NCI-H526 treated with DMSO at 0.1 percent for 48 hours (cell line): Measurements from ENCODE around the gene NKX6-2.
"Not testable (repeated sequence)": the region's sequence is repeated elsewhere in the genome, so short reads cannot be mapped to it uniquely, and the experiment has no call there.

Experiments
- DNase-seq: peaks from one replicate; lab custom pipeline; 2025; lab: John Stamatoyannopoulos, UW

NKX6-2 gene

DNA sequence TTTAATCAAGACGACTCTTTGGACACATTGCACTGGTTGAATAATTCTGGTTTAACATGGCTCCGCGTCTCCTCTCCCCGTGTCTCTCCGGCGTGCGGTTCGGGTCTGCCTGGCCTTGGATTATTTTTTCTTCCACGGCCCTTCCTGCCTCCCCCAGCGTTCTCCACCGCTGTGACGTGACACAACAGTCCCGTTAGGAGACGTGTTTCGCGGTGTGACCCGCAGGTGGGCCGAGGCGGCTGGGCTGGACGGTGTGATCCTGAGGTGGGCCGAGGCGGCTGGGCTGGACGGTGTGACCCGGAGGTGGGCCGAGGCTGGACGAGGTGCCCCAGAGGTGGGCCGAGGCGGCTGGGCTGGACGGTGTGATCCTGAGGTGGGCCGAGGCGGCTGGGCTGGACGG lies 12.0 kb upstream of the NKX6-2 start:
- not testable (repeated sequence) for DNase-seq

- DNase-seq = no peak
Observed at GRCh38 chr10:132796846-132797245, 10.9 kb upstream of the NKX6-2 start.

- DNase-seq = peak; percentile 10
Observed at GRCh38 chr10:132793871-132794849, 8.2 kb upstream of the NKX6-2 start.

DNA sequence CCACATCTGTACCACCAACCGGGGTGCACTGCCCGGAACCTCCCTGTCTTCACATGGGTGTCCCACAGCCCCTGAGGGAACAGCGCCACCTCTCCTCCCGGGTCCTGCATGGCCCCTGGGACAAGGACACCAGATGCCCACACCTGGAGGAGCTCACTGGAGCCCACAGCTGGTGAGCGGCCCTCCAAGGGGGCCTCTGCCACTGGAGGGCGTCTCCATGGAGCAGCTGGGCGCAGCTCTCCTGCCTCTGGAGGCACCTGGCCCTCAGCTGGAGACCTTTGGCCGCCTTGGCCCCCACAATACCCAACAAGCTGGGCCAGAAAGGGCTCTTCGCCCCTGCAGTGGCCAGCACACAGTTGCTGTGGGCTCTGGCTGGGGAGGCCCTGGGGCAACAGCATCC lies 7.3 kb upstream of the NKX6-2 start:
- DNase-seq = no peak

GRCh38 chr10:132792796-132793195 lies 6.8 kb upstream of the NKX6-2 start:
- no peak for DNase-seq

DNA sequence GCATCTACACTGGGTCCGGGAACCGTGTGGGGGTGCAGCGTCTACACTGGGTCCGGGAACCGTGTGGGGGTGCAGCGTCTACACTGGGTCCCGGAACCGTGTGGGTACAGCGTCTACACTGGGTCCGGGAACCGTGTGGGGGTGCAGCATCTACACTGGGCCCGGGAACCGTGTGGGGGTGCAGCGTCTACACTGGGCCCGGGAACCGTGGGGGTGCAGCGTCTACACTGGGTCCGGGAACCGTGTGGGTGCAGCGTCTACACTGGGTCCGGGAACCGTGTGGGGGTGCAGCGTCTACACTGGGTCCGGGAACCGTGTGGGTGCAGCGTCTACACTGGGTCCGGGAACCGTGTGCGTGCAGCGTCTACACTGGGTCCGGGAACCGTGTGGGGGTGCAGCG lies 6.2 kb upstream of the NKX6-2 start:
- DNase-seq = not testable (repeated sequence)

DNA sequence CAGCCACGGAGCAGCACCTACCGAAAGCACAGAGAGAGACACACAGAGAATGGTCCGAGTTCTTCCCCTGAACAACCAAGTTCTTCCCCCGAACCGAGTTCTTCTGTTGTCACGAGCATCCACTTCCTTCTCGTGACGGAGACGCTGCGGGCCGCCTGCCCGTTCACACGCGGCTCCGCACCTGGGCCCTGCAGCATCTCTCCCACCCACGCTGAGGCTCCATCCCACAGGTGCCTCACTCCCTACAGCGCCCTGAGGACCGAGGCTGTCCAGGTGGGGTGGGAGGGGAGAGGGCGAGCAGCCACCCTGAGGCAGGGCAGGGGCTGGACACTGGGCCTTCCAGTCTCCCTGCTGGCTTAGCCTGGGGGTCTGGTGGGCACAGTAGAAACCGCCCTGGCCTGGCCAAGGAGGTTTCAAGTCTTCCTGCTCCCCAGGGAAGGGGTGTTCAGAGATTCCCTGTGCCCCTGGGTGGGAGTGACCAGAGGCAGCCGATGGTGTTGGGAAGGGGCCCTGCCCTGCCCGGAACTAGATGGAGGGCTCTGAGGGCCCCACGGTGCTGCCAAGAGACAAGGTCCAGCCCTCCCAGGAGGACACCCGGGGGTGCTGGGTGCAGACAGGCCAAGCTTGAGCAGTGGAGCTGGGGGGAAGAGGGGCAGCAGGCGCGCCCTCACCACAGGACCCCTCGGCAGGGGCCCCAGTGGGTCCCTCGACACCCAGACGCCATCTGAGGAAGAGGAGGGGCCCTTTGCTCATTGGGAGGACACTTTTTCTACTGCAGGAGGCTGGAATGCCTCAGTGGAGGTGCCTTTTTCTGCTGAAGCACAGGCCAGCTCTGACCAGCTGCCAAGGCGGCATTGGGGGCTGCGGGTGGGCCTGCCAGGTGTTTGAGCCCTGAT lies 5.2 kb upstream of the NKX6-2 start:
- no peak for DNase-seq

DNA sequence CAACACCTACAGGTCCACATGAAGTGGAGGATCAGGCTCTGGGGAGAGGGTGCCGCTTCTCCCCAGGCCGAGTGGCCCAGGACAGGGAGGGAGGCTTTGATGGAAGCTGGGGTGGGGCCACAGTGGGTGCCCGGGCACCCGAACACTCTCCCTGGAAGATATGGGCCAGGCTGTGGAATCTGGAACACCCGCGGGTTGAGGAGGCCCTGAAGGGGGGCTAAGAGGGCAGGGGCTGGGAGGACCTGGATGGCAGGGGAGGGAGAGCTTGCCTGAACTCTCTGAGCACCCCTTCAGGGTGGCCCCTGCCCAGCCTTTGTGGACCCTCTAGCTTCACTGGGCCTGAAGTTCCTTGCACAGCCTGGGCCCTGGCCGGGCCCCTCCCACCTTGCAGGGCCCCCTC lies 4.5 kb upstream of the NKX6-2 start:
- no peak for DNase-seq

- no peak for DNase-seq
Observed at GRCh38 chr10:132789659-132790148, 3.8 kb upstream of the NKX6-2 start.

- DNase-seq = no peak
Observed at GRCh38 chr10:132788831-132789219, 2.9 kb upstream of the NKX6-2 start.

DNA sequence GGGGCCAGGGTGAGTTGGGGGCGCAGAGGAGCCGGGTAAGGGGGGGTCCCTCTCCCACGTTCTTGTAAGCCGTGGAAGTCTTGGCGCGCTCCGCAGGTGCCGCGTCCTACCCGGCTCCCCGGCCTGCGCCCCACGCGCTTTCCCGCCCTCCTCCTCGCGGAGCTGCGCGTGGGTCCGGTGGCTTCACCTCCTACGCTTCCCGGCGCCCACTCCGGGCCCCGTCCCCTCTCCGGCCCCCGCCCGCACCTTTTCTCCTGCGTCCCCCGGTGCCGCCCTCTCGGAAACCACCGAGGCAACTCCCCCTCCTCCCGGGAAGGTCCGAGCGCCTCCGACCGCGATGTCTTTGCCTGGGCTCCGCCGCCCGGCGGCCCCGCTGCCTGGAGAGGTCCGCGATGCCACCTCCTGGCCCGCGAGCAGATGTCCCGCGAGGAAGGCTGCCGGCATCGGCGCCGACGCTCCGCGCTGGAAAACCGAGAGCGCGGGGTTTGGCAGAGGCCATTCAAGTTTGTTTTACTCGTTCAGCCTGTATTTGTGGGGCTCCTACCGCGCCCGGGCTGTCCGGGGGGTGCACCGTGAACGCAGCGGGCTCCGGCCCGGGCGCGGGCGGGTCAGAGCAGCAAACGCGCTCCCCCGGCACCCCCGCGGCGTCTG lies 2.4 kb upstream of the NKX6-2 start:
- no peak for DNase-seq

- DNase-seq = no peak
Observed at GRCh38 chr10:132787495-132788179, 1.7 kb upstream of the NKX6-2 start.

DNA sequence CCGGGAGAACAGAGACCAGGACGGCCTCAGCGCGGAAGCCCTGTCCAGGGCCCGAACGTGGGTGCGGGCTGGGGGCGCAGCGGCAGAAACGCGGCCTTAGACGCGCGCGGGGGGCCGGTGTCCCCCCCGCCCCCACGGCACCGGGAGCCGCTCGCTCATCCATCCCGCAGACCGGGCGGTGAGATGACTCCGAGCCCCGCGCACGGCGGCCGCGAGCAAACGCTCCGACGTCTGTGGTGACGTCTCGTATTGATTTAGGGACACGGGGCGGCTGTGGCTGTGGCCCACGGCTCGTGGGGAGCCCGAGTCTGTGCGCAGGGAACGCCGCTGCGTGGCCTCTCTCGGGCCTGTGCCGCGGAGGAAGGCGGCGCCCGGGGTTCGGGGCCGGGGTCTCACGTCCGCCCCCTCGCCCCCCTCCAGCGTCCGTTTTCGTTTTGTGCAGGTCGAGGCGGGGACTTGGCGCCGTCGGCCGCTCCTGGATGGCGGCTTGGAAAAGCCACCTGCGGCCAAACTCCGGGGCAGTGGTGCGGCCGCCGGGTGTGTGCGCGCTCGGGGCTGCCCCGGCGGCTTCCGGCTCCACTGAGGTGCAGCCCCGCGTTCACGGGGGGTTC lies 1.0 kb upstream of the NKX6-2 start:
- no peak for DNase-seq

DNA sequence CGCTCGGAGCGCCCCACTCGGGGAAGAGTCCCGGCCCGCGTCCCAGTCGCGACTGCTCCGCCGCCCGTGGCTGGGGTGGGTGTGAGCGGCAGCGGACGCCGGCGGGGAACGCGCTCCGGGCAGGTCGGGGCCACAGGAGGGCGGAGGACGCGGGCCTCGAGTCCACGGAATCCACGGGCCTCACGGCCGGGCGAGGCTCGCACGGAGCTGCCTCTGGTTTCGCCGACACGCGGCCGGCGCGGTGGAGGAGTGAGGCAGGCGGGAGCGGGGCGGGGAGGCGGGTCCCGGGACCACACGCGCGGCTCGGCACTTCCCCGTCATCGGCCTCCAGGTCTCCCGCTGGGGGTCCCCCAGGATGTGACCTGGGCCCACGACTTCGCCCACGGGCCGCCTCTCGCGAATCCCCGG lies 533 bp upstream of the NKX6-2 start:
- DNase-seq = no peak

GRCh38 chr10:132784866-132785722 lies 853 bp downstream of the NKX6-2 start:
- no peak for DNase-seq

GRCh38 chr10:132783940-132784865 lies 1.7 kb downstream of the NKX6-2 start:
- no peak for DNase-seq

DNA sequence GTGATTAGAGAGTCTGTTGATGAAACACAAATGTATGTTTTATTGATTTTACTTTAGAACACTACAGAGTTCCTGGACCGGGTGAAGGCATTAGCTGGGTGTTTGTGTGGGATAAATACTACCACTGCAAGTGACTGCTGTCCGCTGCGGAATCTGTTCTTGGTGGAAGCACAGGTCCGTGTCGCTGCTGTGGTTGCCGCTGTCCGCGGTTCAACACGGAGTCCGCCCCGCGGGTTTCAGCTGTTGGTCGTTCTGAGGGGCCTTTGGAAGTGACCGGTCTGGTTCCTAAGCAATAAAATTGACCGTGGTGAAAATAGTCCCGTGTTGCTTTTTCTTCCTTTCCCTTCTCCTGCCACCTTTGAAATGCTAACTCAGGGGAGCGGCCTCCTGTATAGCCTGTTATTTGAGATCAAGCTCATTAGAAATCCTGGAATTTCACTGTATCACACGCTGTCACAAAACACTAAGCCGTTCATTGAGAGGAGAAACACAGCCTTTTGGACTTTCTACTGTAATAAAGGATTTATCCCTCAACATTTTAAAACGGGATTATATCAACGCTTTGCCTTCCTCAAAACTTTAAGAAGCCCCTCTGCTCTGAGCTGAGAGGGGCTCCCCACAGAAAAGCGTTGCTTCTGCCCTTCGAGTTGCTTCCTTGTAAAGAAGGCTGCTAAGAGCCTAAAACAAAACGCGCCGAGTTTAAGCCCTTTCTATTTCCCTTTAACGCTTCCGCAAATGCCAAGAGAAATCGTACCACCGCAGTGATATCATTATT lies 2.6 kb downstream of the NKX6-2 start:
- no peak for DNase-seq

GRCh38 chr10:132781556-132781955 lies 4.4 kb downstream of the NKX6-2 start:
- no peak for DNase-seq
